Muscle layer of duodenum (tissue), 2 donors: Measurements from ENCODE around the gene MST1.
"Not testable (repeated sequence)": the region's sequence is repeated elsewhere in the genome, so short reads cannot be mapped to it uniquely, and the experiment has no call there.

Experiments used
- H3K27ac ChIP-seq: one replicate; pipeline ENCODE4 v1.7.0; 2013; ENCODE audit warnings: mild to moderate bottlenecking, low read length
- H3K27me3 ChIP-seq: one replicate; pipeline ENCODE4 v1.7.0; 2013; ENCODE audit warnings: low read depth, mild to moderate bottlenecking, control low read depth, low read length
- H3K36me3 ChIP-seq, 2 donors: one replicate each; pipeline ENCODE4 v1.7.0; 2013; ENCODE audit warnings: low read length in 2 of 2, control low read depth in 1 of 2, mild to moderate bottlenecking in 1 of 2; ENCODE audit not compliant: insufficient read depth in 2 of 2, control insufficient read depth in 1 of 2
- H3K4me1 ChIP-seq, 2 donors: one replicate each; pipeline ENCODE4 v1.7.0; 2013; ENCODE audit warnings: low read length in 2 of 2, mild to moderate bottlenecking in 2 of 2, control low read depth in 1 of 2, moderate library complexity in 1 of 2; ENCODE audit not compliant: insufficient read depth in 2 of 2, control insufficient read depth in 1 of 2
- H3K4me3 ChIP-seq, 2 donors: one replicate each; pipeline ENCODE4 v1.7.0; 2013; ENCODE audit warnings: low read length in 2 of 2, low read depth in 1 of 2, mild to moderate bottlenecking in 1 of 2
- H3K9me3 ChIP-seq, 2 donors: one replicate each; pipeline ENCODE4 v1.7.0; 2013; ENCODE audit warnings: low read length in 2 of 2, control low read depth in 1 of 2, mild to moderate bottlenecking in 1 of 2; ENCODE audit not compliant: control insufficient read depth in 1 of 2
- donor health status: healthy.

MST1 gene

DNA sequence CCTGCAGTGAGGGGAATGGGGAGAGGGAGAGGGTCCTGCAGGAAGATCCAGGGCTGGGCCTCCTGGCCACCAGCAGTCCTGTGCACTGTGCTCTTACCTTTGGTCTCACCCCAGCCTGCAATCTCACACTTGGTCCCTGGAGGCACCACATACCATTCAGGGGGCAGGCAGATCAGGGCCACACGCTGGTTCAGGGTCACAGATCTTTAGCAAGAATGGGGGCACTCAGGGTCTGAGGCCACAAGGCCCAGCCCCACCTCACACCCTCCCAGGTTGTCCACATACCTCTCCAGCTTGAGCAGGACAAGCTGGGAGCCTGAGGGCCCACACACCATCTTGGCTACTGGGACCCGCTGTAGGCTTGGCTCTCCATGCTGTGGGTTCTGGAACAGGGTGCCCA lies 4.8 kb downstream of the MST1 start:
- H3K27ac ChIP-seq, H3K9me3 ChIP-seq, H3K4me3 ChIP-seq, H3K27me3 ChIP-seq: not testable (repeated sequence)
- Histone ChIP-seq H3K36me3 (peaks cover 41 to 49% of the 10 kb centered on the region in 2 donors), H3K4me1 (peaks cover 0 to 13% of the 10 kb centered on the region in 2 donors)

DNA sequence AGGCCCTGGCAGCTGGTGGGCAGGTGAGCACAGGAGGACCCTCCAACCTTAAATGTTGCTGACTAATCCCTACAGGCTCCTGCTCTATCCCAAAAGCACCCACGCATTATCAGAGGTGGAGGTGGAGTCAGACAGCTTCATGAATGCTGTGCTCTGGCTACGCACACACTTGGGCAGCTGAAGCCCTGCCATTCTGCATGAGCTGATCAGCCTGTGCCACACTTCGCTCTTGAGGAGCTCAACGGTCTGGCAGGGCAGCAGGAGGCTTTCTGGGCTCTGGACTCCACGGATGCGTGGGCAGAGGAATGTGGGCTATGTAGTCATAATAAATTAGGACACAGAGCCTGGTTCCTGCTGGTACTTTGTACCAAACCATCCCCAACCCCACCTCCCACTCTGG lies 6.1 kb downstream of the MST1 start:
- no peak overlapping the region for H3K4me3 ChIP-seq
- peaks cover 0 to 4% of the 10 kb centered on the region in 2 donors for H3K4me1 ChIP-seq
- no peaks in the 10 kb centered on the region for H3K27me3 ChIP-seq
- peaks cover 53 to 62% of the 10 kb centered on the region in 2 donors for H3K36me3 ChIP-seq
- H3K27ac ChIP-seq: no peak overlapping the region
- H3K9me3 ChIP-seq: no peaks in the 10 kb centered on the region

DNA sequence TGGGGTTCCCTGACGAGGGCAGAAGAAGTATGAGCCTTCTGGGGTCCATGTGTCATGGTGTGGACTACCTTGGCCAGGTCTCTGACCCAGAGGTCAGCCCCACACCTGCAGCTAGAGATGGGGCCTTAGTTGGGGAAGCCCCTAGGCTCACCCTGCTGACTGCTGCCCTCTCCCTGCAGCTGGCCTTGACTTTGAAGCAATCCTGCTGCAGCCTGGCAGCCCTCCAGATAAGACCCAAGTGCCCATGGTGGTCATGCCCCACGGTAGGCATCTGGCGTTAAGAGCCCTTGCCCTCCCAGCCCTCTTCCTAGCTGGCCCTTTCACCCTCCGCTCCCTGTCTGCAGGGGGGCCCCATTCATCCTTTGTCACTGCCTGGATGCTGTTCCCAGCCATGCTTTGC lies 7.7 kb downstream of the MST1 start:
- H3K27ac ChIP-seq: no peak overlapping the region
- no peaks in the 10 kb centered on the region for H3K9me3 ChIP-seq
- H3K36me3 ChIP-seq: peaks cover 59 to 78% of the 10 kb centered on the region in 2 donors
- no peaks in the 10 kb centered on the region for H3K4me1 ChIP-seq
- no peak overlapping the region for H3K4me3 ChIP-seq
- no peaks in the 10 kb centered on the region for H3K27me3 ChIP-seq

DNA sequence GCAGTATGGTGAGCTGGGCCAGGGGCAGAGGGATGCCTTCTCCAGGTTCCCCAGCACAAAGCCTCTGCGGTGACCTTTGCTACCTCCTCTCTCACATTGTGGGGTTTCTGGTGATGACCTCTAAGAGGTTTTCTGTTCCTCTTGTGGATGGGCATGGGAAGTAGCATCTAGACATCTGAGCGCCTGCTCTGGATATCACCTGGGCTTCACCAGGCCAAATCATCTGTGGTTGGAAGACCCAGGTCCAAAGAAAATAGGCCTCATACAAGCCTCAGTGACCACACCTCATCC lies 8.1 kb downstream of the MST1 start:
- Histone ChIP-seq H3K36me3 (peaks cover 62 to 82% of the 10 kb centered on the region in 2 donors), H3K4me1 (no peaks in the 10 kb centered on the region), H3K4me3 (no peak overlapping the region), H3K27ac (no peak overlapping the region), H3K9me3 (no peaks in the 10 kb centered on the region), H3K27me3 (no peaks in the 10 kb centered on the region)

DNA sequence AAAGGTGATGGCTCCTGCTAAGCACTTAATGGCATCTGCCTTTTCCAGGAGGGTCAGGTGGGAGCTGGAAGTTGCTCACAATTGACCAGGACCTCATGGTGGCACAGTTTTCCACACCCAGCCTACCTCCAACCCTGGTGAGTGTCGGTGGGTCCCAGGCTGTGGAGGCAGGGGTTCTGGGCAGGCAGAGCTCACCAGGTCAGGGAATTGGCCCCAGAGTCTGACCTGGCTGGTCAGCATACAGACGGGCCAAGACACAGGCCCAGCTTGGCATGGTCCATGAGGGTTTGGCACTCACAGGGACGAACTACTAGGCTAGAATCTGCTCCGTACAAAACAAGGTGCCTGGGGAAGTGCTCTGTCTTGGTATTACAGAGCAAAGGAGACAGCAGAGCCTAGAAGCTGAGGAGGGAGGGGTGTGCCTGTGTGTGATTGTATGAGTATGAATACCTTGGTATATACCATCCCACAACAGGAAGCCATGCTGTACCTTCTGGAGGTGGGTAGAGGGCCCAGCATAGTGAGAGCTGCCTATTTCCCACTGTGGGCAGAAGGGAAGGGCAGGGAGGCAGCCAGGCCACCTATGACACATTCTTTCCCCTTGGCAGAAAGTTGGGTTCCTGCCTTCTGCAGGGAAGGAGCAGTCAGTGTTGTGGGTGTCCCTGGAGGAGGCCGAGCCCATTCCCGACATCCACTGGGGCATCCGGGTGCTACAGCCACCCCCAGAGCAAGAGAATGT lies 8.6 kb downstream of the MST1 start:
- Histone ChIP-seq H3K27ac (no peak overlapping the region), H3K27me3 (no peaks in the 10 kb centered on the region), H3K4me1 (no peaks in the 10 kb centered on the region), H3K36me3 (peaks cover 62 to 87% of the 10 kb centered on the region in 2 donors), H3K4me3 (no peak overlapping the region), H3K9me3 (no peaks in the 10 kb centered on the region)

GRCh38 chr3:49675912-49676311 lies 13.4 kb downstream of the MST1 start:
- no peaks in the 10 kb centered on the region for H3K27me3 ChIP-seq
- H3K9me3 ChIP-seq: no peaks in the 10 kb centered on the region
- H3K27ac ChIP-seq: no peak overlapping the region
- peaks cover 38 to 54% of the 10 kb centered on the region in 2 donors for H3K36me3 ChIP-seq
- H3K4me3 ChIP-seq: no peak overlapping the region
- H3K4me1 ChIP-seq: peaks cover 5 to 14% of the 10 kb centered on the region in 2 donors

- H3K9me3 ChIP-seq: no peaks in the 10 kb centered on the region
- H3K36me3 ChIP-seq: peaks cover 25 to 41% of the 10 kb centered on the region in 2 donors
- no peak overlapping the region for H3K27ac ChIP-seq
- peaks cover 5 to 14% of the 10 kb centered on the region in 2 donors for H3K4me1 ChIP-seq
- no peaks in the 10 kb centered on the region for H3K27me3 ChIP-seq
- peak overlapping the region; percentile 70 to 87 for H3K4me3 ChIP-seq
These were observed 14.7 kb downstream of the MST1 start for GRCh38 chr3:49674497-49674983.

- peaks cover 18 to 34% of the 10 kb centered on the region in 2 donors for H3K36me3 ChIP-seq
These were observed 15.4 kb downstream of the MST1 start, which contains the start of gene APEH for GRCh38 chr3:49673715-49674496. TSS of gene APEH (plus strand) at chr3:49674351. CDS start at chr3:49674402, 51 bp downstream.

DNA sequence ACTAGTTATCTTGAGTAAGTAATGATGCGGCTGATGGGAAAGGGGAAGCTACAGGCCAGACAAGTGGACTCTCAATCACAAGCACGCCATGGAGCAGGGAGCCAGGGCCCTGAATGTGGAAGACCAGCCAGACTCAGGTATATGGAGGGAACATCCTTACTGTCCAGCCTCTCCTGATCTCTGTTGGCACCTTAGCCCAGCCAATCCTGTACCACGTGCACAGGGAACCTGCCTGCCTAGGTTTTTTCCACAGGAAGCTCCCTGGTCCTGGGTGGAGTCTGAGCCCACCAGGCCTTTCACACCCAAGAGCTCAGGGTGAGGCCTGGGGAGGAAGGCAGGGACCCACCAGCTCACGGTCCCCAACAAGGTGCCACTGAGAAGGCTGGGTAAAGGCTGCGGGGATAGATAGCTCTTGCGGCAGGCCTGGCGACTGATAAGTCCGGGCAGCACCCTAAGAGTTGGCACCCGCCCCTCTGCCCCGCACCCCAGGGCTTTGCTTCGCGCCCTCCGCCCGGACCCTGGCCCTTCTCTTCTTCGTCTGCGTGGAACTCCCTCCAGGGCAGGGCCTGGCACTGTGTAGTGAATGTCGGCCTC lies 16.1 kb downstream of the MST1 start:
- peak overlapping the region; percentile 77 for H3K27ac ChIP-seq
- H3K4me3 ChIP-seq: peak overlapping the region; percentile 70 to 87
- peaks cover 11 to 28% of the 10 kb centered on the region in 2 donors for H3K36me3 ChIP-seq
- no peaks in the 10 kb centered on the region for H3K27me3 ChIP-seq
- H3K9me3 ChIP-seq: no peaks in the 10 kb centered on the region
- H3K4me1 ChIP-seq: peaks cover 5 to 14% of the 10 kb centered on the region in 2 donors

More at GRCh38 chr3:49673715-49674496, 15.4 kb downstream of the MST1 start, which contains the start of gene APEH:
- peak within 1 kb of the TSS; percentile 70 to 87 for H3K4me3 ChIP-seq
- no peaks in the 10 kb centered on the region for H3K27me3 ChIP-seq
- peaks cover 5 to 14% of the 10 kb centered on the region in 2 donors for H3K4me1 ChIP-seq
- no peaks in the 10 kb centered on the region for H3K9me3 ChIP-seq
- H3K27ac ChIP-seq: peak within 1 kb of the TSS; percentile 77

- no peak overlapping the region for H3K4me3 ChIP-seq
- H3K4me1 ChIP-seq: peaks cover 5 to 14% of the 10 kb centered on the region in 2 donors
These were observed 17.7 kb downstream of the MST1 start for GRCh38 chr3:49671291-49672288.

More at GRCh38 chr3:49671291-49672288, 17.7 kb downstream of the MST1 start:
- Histone ChIP-seq H3K36me3 (peaks cover 6 to 11% of the 10 kb centered on the region in 2 donors), H3K9me3 (no peaks in the 10 kb centered on the region), H3K27me3 (no peaks in the 10 kb centered on the region), H3K27ac (no peak overlapping the region)
